ENCODE measurements around the gene TNK1. TPM values are rescaled to one million over a fixed set of nuclear protein-coding genes. Genes with fewer than 3 reads are reported as not detected.

The TNK1 gene
- total and polyA plus RNA-seq, 4 donors = 3.7 to 8.2 (median 5.7) TPM

DNA sequence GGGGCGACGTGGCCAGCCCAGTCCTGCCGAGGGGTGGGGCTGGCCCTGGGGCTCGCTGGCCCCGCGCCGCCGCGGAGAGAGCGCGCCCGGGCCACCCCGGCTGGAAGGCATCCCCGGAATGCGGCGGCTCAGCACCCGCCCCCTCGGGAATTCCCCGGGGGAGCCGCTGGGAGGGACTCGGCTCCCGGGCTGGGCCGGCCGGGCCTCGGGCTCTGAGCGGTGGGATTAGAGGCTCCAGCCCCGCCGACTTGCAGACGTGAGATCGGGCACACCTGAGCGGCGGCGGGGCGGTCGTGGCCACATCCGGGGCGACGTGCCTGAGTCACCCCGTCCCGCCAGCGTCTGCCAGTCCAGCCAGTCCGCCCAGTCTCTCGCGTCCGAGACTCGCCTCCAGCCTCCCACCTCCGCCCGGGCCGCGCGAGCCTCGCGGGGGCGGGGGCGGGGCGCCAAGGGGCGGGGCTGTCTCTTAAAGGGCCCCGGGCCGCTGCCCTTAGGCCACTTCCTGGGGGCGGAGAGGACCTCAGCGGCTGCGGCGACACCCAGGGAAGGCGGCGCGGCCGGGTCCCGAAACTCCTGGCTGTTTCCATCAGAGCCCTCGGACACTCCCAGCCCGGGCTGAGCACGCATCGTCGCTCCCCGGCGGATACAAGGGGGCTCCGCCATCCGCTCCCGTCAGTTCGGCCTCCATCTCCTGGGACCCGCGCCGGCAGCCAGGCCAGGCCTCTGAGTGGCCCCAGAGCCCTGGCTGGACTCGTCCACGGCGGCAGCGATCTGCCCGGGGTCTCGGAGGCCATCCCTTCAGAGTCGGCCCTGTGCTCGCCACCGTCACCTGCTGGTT lies 29.0 kb upstream of the TNK1 start, which contains the start of gene KCTD11:
Gene KCTD11 (plus strand): TSS at position 498 of the 838 bp plus-strand sequence.
- ATAC-seq (ENCODE audit: insufficient read depth, low FRiP score) = peak; percentile 79
- Histone ChIP-seq H3K4me1 (ENCODE audit: control insufficient read depth in 5 of 5, insufficient read depth in 5 of 5, low read length in 5 of 5) (peaks cover 0 to 44% (median 10%) of the 10 kb centered on the region in 5 donors), H3K4me3 (peak within 1 kb of the TSS; percentile 66), H3K9ac (ENCODE audit: insufficient read depth in 1 of 2, low read length in 2 of 2) (peak within 1 kb of the TSS; percentile 68 to 84), H3K36me3 (ENCODE audit: control insufficient read depth in 4 of 4, insufficient read depth in 4 of 4, low read length in 4 of 4) (no peaks in the 10 kb centered on the region), H3K9me3 (ENCODE audit: control insufficient read depth in 4 of 4, insufficient read depth in 3 of 4, low read length in 3 of 4) (no peaks in the 10 kb centered on the region), H3K27me3 (ENCODE audit: control insufficient read depth in 3 of 3, insufficient read depth in 3 of 3, low read length in 2 of 3) (no peaks in the 10 kb centered on the region), H3K27ac (ENCODE audit: low read depth in 1 of 2, low read length in 1 of 2) (peak within 1 kb of the TSS; percentile 85 to 96)
- WGBS, 2 donors = 1% methylated on average over 56 to 91 of the region's 91 CpGs
- peak; percentile 90 to 92 (median 91) for DNase-seq
- TF ChIP-seq, protein P1, sequence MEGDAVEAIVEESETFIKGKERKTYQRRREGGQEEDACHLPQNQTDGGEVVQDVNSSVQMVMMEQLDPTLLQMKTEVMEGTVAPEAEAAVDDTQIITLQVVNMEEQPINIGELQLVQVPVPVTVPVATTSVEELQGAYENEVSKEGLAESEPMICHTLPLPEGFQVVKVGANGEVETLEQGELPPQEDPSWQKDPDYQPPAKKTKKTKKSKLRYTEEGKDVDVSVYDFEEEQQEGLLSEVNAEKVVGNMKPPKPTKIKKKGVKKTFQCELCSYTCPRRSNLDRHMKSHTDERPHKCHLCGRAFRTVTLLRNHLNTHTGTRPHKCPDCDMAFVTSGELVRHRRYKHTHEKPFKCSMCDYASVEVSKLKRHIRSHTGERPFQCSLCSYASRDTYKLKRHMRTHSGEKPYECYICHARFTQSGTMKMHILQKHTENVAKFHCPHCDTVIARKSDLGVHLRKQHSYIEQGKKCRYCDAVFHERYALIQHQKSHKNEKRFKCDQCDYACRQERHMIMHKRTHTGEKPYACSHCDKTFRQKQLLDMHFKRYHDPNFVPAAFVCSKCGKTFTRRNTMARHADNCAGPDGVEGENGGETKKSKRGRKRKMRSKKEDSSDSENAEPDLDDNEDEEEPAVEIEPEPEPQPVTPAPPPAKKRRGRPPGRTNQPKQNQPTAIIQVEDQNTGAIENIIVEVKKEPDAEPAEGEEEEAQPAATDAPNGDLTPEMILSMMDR (IDR thresholded peaks at IDR 0.05; ENCODE audit: control extremely low read depth, extremely low read depth) = peak; percentile 21

DNA sequence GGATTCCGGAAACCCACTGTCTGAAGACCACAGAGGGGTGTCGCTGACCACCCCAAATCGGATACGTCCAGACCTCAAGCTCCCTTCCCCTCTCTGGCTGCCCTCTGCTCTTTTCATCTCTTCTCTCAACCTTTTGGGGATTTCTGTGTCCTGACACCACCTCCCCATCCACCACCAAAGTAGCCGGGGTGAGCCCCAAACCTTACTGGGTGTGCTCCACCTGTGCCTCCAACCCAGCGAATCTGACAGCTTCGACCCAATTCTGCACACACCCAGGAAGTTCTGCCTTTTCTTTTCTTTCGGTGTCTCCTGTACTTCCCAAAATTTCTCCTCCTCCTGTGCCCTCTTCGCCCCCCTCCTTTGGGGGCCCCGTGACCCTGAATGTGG lies 28.4 kb upstream of the TNK1 start:
- DNase-seq (no peak), ATAC-seq (ENCODE audit: insufficient read depth, low FRiP score) (no peak)
- Histone ChIP-seq H3K27ac (ENCODE audit: low read depth in 1 of 2, low read length in 1 of 2) (peak overlapping the region; percentile 85 to 96), H3K9ac (ENCODE audit: insufficient read depth in 1 of 2, low read length in 2 of 2) (peak overlapping the region; percentile 56 to 84), H3K36me3 (ENCODE audit: control insufficient read depth in 4 of 4, insufficient read depth in 4 of 4, low read length in 4 of 4) (no peaks in the 10 kb centered on the region), H3K27me3 (ENCODE audit: control insufficient read depth in 3 of 3, insufficient read depth in 3 of 3, low read length in 2 of 3) (no peaks in the 10 kb centered on the region), H3K4me3 (peak overlapping the region; percentile 66), H3K4me1 (ENCODE audit: control insufficient read depth in 5 of 5, insufficient read depth in 5 of 5, low read length in 5 of 5) (peaks cover 0 to 44% (median 10%) of the 10 kb centered on the region in 5 donors), H3K9me3 (ENCODE audit: control insufficient read depth in 4 of 4, insufficient read depth in 3 of 4, low read length in 3 of 4) (no peaks in the 10 kb centered on the region)
- TF ChIP-seq, protein P1 (IDR thresholded peaks at IDR 0.05; ENCODE audit: control extremely low read depth, extremely low read depth) = no peak
- WGBS, 2 donors = 26 to 31% methylated on average over 9 to 10 of the region's 10 CpGs

DNA sequence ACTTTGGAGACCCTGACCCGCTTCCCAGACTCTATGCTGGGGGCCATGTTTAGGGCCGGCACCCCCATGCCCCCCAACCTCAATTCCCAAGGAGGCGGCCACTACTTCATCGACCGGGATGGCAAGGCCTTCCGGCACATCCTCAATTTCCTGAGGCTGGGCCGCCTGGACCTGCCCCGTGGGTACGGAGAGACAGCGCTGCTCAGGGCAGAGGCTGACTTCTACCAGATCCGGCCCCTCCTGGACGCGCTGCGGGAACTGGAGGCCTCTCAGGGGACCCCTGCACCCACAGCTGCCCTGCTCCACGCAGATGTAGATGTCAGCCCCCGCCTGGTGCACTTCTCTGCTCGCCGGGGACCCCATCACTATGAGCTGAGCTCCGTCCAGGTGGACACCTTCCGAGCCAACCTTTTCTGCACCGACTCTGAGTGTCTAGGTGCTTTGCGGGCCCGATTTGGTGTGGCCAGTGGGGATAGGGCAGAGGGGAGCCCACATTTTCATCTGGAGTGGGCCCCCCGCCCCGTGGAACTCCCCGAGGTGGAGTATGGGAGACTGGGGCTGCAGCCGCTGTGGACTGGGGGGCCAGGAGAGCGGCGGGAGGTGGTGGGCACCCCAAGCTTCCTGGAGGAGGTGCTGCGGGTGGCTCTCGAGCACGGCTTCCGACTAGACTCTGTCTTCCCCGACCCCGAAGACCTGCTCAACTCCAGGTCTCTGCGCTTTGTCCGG lies 27.8 kb upstream of the TNK1 start:
- Histone ChIP-seq H3K4me3 (no peak overlapping the region), H3K36me3 (ENCODE audit: control insufficient read depth in 4 of 4, insufficient read depth in 4 of 4, low read length in 4 of 4) (no peaks in the 10 kb centered on the region), H3K4me1 (ENCODE audit: control insufficient read depth in 5 of 5, insufficient read depth in 5 of 5, low read length in 5 of 5) (peaks cover 0 to 44% (median 10%) of the 10 kb centered on the region in 5 donors), H3K9ac (ENCODE audit: insufficient read depth in 1 of 2, low read length in 2 of 2) (no peak overlapping the region), H3K27ac (ENCODE audit: low read depth in 1 of 2, low read length in 1 of 2) (no peak overlapping the region), H3K9me3 (ENCODE audit: control insufficient read depth in 4 of 4, insufficient read depth in 3 of 4, low read length in 3 of 4) (no peaks in the 10 kb centered on the region), H3K27me3 (ENCODE audit: control insufficient read depth in 3 of 3, insufficient read depth in 3 of 3, low read length in 2 of 3) (no peaks in the 10 kb centered on the region)
- DNase-seq (no peak), ATAC-seq (ENCODE audit: insufficient read depth, low FRiP score) (no peak)
- WGBS, 2 donors = 90 to 95% methylated on average over 37 of the region's 37 CpGs
- TF ChIP-seq, protein P1 (IDR thresholded peaks at IDR 0.05; ENCODE audit: control extremely low read depth, extremely low read depth) = no peak

All from lung (tissue), 12 donors.